Measurements from ENCODE around the gene PMEPA1. TPM values are rescaled to one million over a fixed set of nuclear protein-coding genes. Genes with fewer than 3 reads are reported as not detected.

The PMEPA1 gene
- total RNA-seq, 1 experiment from 2014 or later, result 15.0 TPM

- H3K9me3 ChIP-seq (replicated peaks), result no peaks in the 10 kb centered on the region
- no peak for DNase-seq
- peaks cover 9% of the 10 kb centered on the region for H3K4me1 ChIP-seq
- H3K27me3 ChIP-seq, result peaks cover 9% of the 10 kb centered on the region
- no peak overlapping the region for H3K4me3 ChIP-seq
- no peak overlapping the region for H3K27ac ChIP-seq
- no peaks in the 10 kb centered on the region for H3K36me3 ChIP-seq
These were observed 95.0 kb downstream of the PMEPA1 start for GRCh38 chr20:57614490-57615444.

- no peak for DNase-seq
- no peak overlapping the region for H3K27ac ChIP-seq
- H3K27me3 ChIP-seq, result peaks cover 5% of the 10 kb centered on the region
These were observed 96.3 kb downstream of the PMEPA1 start for GRCh38 chr20:57613481-57613921.

GRCh38 chr20:57612916-57613315 lies 96.9 kb downstream of the PMEPA1 start:
- Histone ChIP-seq H3K36me3 (no peaks in the 10 kb centered on the region), H3K27ac (no peak overlapping the region), H3K9me3 (replicated peaks) (no peaks in the 10 kb centered on the region), H3K4me1 (no peaks in the 10 kb centered on the region), H3K4me3 (no peak overlapping the region), H3K27me3 (peaks cover 5% of the 10 kb centered on the region)
- DNase-seq, result no peak

More at GRCh38 chr20:57613481-57613921, 96.3 kb downstream of the PMEPA1 start:
- H3K36me3 ChIP-seq, result no peaks in the 10 kb centered on the region
- H3K4me3 ChIP-seq, result no peak overlapping the region
- H3K4me1 ChIP-seq, result no peaks in the 10 kb centered on the region; the same call in 1 of the 2 replicates
- H3K9me3 ChIP-seq (replicated peaks), result no peaks in the 10 kb centered on the region

- DNase-seq, result no peak
- H3K9me3 ChIP-seq (replicated peaks), result no peaks in the 10 kb centered on the region
- no peak overlapping the region for H3K27ac ChIP-seq
- H3K36me3 ChIP-seq, result no peaks in the 10 kb centered on the region
- peaks cover 5% of the 10 kb centered on the region for H3K27me3 ChIP-seq
- no peaks in the 10 kb centered on the region for H3K4me1 ChIP-seq
- H3K4me3 ChIP-seq, result no peak overlapping the region
These were observed 97.4 kb downstream of the PMEPA1 start for GRCh38 chr20:57612436-57612835.

- DNase-seq, result peak in 1 of 2 experiments; percentile 58
- Histone ChIP-seq H3K27ac (no peak overlapping the region), H3K27me3 (peaks cover 2% of the 10 kb centered on the region), H3K4me3 (no peak overlapping the region), H3K9me3 (replicated peaks) (no peaks in the 10 kb centered on the region), H3K4me1 (no peaks in the 10 kb centered on the region), H3K36me3 (no peaks in the 10 kb centered on the region)
These were observed 98.1 kb downstream of the PMEPA1 start for GRCh38 chr20:57611586-57612311.

GRCh38 chr20:57610261-57610952 lies 99.4 kb downstream of the PMEPA1 start:
- Histone ChIP-seq H3K4me3 (no peak overlapping the region), H3K4me1 (no peaks in the 10 kb centered on the region), H3K9me3 (replicated peaks) (no peaks in the 10 kb centered on the region), H3K27ac (no peak overlapping the region), H3K27me3 (peaks cover 6% of the 10 kb centered on the region), H3K36me3 (no peaks in the 10 kb centered on the region)
- no peak for DNase-seq

- Histone ChIP-seq H3K4me1 (no peaks in the 10 kb centered on the region), H3K36me3 (no peaks in the 10 kb centered on the region), H3K4me3 (no peak overlapping the region), H3K27ac (no peak overlapping the region), H3K27me3 (peaks cover 6% of the 10 kb centered on the region), H3K9me3 (replicated peaks) (no peaks in the 10 kb centered on the region)
- DNase-seq, result no peak
These were observed 100.0 kb downstream of the PMEPA1 start for GRCh38 chr20:57609842-57610167.

- no peak overlapping the region for H3K4me3 ChIP-seq
- no peaks in the 10 kb centered on the region for H3K4me1 ChIP-seq
- DNase-seq, result no peak
- no peaks in the 10 kb centered on the region for H3K36me3 ChIP-seq
- H3K9me3 ChIP-seq (replicated peaks), result no peaks in the 10 kb centered on the region
- H3K27ac ChIP-seq, result no peak overlapping the region
- peaks cover 6% of the 10 kb centered on the region for H3K27me3 ChIP-seq
These were observed 100.6 kb downstream of the PMEPA1 start for GRCh38 chr20:57609086-57609841.

- Histone ChIP-seq H3K4me1 (no peaks in the 10 kb centered on the region), H3K27me3 (peaks cover 6% of the 10 kb centered on the region), H3K36me3 (no peaks in the 10 kb centered on the region), H3K27ac (no peak overlapping the region), H3K9me3 (replicated peaks) (no peaks in the 10 kb centered on the region), H3K4me3 (no peak overlapping the region)
- no peak for DNase-seq
These were observed 101.3 kb downstream of the PMEPA1 start for GRCh38 chr20:57608516-57608915.

GRCh38 chr20:57605878-57606277 lies 103.9 kb downstream of the PMEPA1 start:
- no peaks in the 10 kb centered on the region for H3K4me1 ChIP-seq
- no peak overlapping the region for H3K27ac ChIP-seq
- DNase-seq, result no peak
- no peaks in the 10 kb centered on the region for H3K36me3 ChIP-seq
- no peaks in the 10 kb centered on the region for H3K9me3 ChIP-seq (replicated peaks)
- H3K4me3 ChIP-seq, result no peak overlapping the region
- peaks cover 6% of the 10 kb centered on the region; the same call in 1 of the 2 replicates for H3K27me3 ChIP-seq

- no peak overlapping the region for H3K27ac ChIP-seq
- H3K4me3 ChIP-seq, result no peak overlapping the region
- H3K4me1 ChIP-seq, result no peaks in the 10 kb centered on the region
- H3K9me3 ChIP-seq (replicated peaks), result no peaks in the 10 kb centered on the region
- H3K27me3 ChIP-seq, result peaks cover 3% of the 10 kb centered on the region; the same call in 1 of the 2 replicates
- no peaks in the 10 kb centered on the region for H3K36me3 ChIP-seq
- no peak for DNase-seq
These were observed 104.8 kb downstream of the PMEPA1 start for GRCh38 chr20:57605045-57605444.

GRCh38 chr20:57603120-57603519 lies 106.7 kb downstream of the PMEPA1 start:
- H3K36me3 ChIP-seq, result no peaks in the 10 kb centered on the region
- H3K27ac ChIP-seq, result no peak overlapping the region
- no peak for DNase-seq
- H3K4me1 ChIP-seq, result no peaks in the 10 kb centered on the region
- H3K9me3 ChIP-seq (replicated peaks), result no peaks in the 10 kb centered on the region
- H3K27me3 ChIP-seq, result peaks cover 3% of the 10 kb centered on the region; the same call in 1 of the 2 replicates
- no peak overlapping the region for H3K4me3 ChIP-seq

GRCh38 chr20:57601737-57602136 lies 108.1 kb downstream of the PMEPA1 start:
- Histone ChIP-seq H3K27me3 (peaks cover 3% of the 10 kb centered on the region; the same call in 1 of the 2 replicates), H3K4me1 (no peaks in the 10 kb centered on the region), H3K27ac (no peak overlapping the region), H3K36me3 (no peaks in the 10 kb centered on the region), H3K4me3 (no peak overlapping the region), H3K9me3 (replicated peaks) (no peaks in the 10 kb centered on the region)
- no peak for DNase-seq

- Histone ChIP-seq H3K36me3 (no peaks in the 10 kb centered on the region), H3K4me3 (no peak overlapping the region)
These were observed 108.6 kb downstream of the PMEPA1 start for GRCh38 chr20:57601211-57601570.

More at GRCh38 chr20:57601211-57601570, 108.6 kb downstream of the PMEPA1 start:
- DNase-seq, result no peak
- Histone ChIP-seq H3K27ac (no peak overlapping the region), H3K4me1 (no peaks in the 10 kb centered on the region), H3K27me3 (peaks cover 2% of the 10 kb centered on the region; the same call in 1 of the 2 replicates), H3K9me3 (replicated peaks) (no peaks in the 10 kb centered on the region)
